Measurements from ENCODE around the gene FADS2.

FADS2 gene

GRCh38 chr11:61910187-61911127, 82.4 kb downstream of the FADS2 start:
- DNase-seq = no peak

- DNase-seq = no peak
Measured at GRCh38 chr11:61911128-61911700, 83.1 kb downstream of the FADS2 start.

- no peak for DNase-seq
Measured at GRCh38 chr11:61911701-61912529, 83.8 kb downstream of the FADS2 start.

- DNase-seq = no peak
Measured at GRCh38 chr11:61912530-61912898, 84.4 kb downstream of the FADS2 start.

- DNase-seq = no peak
Measured at GRCh38 chr11:61912991-61913698, 85.0 kb downstream of the FADS2 start.

- no peak for DNase-seq
Measured at GRCh38 chr11:61913699-61914395, 85.7 kb downstream of the FADS2 start.

GRCh38 chr11:61914471-61915171, 86.5 kb downstream of the FADS2 start:
- no peak for DNase-seq

- DNase-seq = no peak
Measured at GRCh38 chr11:61916737-61917333, 88.7 kb downstream of the FADS2 start.
